HuH-7.5 (cell line): ENCODE measurements around the gene PADI4.

ENCODE experiments used
- DNase-seq: peaks from one replicate; pipeline ENCODE4 v3.0.0; 2011; ENCODE audit warnings: low spot score

PADI4 gene

GRCh38 chr1:17286646-17287045, 21.4 kb upstream of the PADI4 start:
- no peak for DNase-seq

DNA sequence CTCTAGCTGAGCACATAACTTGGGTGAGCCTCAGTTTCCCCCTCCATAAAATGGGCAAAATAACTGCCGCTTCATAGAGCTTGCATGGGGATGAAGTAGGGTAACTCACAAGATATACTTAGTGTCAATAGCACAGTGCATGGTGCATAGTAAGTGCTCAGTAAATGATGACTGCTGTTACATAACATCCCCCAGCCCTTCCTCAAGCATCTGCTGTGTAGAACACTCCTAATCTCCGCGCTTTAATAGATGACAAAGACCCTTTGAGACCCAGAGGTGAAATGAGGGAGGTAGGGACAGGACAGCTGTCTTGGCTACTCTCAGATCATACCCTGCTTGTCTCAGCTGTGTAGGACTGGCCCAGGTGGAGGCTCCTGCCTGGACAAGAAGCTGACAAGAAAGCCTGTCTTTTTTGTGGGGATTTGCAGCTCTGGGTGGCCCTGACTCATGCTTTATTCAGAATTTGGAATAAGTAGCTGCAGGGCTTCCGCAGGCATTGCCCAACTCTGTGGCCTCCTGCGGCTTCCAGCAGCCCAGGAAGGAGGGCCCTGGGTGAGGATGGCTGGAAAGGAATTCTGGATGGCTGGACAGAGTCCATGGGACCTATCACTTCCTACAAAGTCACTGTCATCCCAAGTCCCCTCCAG, 20.7 kb upstream of the PADI4 start:
- DNase-seq, result no peak

DNA sequence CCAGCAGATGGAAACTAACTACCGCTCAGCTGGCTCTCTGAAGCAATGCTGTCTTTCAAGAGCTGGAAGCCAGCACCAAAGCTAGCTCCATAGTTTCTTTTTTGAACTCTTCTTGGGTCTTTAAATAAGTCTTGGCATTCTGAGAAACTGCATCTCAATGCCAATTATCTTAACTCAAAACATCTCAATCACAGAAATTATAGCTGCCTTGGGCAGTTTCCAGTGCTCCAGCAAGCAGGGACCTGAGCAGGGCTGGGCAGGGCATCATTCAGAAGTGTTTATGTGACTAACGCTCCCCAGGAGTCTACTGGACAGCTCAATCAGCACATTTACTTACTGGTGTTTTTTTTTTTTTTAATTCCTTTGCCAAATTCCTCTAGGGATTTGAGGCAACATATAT, 18.3 kb upstream of the PADI4 start:
- no peak for DNase-seq

GRCh38 chr1:17290553-17290952, 17.4 kb upstream of the PADI4 start:
- no peak for DNase-seq

GRCh38 chr1:17292299-17293160, 15.5 kb upstream of the PADI4 start:
- DNase-seq, result no peak

GRCh38 chr1:17293681-17294425, 14.1 kb upstream of the PADI4 start:
- no peak for DNase-seq

DNA sequence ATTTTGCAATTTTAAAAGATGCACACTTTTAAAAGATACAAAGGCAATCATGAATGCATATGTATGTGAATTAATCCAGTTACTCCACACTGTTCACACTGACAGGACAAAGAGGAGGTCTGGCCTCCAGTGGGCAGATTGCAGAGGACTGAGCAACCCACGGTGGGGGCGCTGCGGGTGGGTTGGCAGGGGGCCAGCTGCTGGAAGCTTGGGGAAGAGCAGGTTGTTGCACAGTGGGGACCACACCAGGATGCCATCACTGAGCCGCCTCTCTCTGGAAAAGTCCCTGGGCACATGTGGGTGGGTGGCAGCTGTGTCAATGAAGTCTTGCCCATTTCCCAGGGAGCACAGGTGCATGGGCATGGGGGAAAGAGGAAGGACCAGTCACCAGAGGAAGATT, 12.7 kb upstream of the PADI4 start:
- no peak for DNase-seq

- no peak for DNase-seq
Measured at GRCh38 chr1:17296086-17296485, 11.9 kb upstream of the PADI4 start.

GRCh38 chr1:17297991-17298390, 10.0 kb upstream of the PADI4 start:
- no peak for DNase-seq

DNA sequence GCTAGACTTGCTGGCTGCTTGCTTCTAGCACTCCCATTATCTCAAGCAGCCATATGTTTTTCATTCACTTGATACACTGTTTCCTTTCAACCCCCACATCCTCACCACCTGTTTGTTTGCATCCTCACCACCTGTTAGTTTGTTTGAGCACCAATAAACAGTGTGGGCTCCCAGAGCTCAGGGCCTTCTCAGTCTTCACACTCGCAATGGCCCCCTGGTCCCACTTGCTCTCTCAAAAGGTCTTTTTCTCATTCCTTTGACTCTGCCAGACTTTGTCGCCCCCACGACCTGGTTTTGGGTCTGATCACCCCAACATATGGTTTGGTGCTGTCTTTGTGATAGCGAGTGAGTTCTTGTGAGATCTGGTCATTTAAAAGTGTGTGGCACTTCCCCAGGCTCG, 6.2 kb upstream of the PADI4 start:
- no peak for DNase-seq

GRCh38 chr1:17304151-17304825, 3.7 kb upstream of the PADI4 start:
- no peak for DNase-seq

DNA sequence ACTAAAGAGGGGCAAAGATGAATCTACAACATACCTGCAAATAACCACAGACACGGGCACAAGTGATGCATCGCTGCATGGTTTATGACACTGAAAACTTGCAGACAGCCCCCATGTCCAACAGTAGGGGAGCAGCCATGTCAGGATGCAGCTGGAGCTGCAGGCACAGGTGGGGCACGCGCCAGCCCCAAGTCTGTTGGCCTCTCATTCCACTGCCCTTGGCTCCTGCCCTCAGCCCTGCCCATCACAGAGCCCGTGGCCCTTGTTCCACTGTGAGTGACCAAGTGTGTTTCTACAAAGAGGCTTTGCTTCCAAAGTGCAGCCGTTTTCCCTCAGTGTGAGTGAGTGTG, 3.2 kb upstream of the PADI4 start:
- no peak for DNase-seq

DNA sequence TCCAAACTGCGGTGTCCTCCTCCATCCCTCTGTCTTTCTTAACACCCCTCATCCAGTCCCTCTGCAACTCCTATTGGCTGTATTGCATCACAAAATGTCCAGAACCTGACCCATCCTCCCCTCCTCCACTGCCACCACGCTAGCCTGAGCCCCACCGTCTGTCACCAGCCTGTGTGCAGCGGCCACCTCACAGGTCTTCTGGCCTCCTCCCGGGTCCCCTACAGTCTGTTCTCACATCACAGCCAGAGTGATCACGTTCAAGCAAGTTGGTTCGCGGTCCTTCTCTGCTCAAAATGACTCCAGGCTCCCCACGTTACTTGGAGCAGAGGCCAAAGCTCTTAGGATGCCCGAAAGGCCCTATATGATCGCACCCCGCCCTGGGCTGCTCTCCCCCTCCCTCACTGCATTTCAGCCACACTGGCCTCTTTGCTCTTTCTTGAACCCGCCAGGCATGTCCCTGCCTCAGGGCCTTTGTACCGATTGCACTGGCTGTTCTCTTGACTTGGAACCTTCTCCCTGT, 2.4 kb upstream of the PADI4 start:
- DNase-seq, result no peak

DNA sequence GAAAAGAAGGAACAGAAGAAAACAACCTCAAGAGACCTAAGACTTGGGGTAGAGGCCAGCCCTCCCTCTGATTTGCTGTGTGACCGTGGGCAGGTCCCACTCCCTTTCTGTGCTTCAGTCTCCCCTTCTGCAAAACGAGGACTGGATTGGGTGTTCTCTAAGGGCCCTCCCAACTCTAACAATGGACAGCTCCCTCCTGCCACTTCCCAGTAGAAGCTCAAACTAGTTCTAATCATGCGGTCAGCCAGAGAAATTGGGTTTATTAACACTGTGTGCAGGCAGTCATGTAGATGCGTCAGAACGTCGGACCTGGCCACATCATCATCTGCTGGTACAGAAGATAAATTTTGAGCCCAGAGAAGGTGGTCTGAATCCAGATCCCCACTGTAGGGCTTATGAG, 1.6 kb upstream of the PADI4 start:
- no peak for DNase-seq

GRCh38 chr1:17306921-17307320, 1.1 kb upstream of the PADI4 start:
- DNase-seq, result no peak

GRCh38 chr1:17307329-17307728, 668 bp upstream of the PADI4 start:
- no peak for DNase-seq

DNA sequence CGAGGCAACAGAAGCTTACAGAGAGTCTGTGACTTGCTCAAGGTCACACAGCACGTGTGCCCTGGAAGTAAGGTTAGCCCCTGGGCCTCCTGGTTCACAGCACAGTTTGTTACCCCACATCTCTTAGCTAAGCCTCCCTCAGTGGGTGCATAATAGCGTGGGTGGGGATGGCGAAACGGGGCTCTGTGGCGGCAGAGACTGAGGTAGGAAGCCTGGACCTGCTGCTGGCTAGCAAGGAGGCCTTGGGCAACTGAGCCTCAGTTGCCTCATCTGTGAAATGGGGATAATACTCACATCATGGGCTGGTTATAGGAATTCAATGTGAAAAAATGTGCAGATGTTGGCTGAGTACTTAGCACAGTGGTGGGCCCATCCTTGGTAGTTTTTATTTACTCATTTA, 596 bp downstream of the PADI4 start:
- DNase-seq, result no peak

DNA sequence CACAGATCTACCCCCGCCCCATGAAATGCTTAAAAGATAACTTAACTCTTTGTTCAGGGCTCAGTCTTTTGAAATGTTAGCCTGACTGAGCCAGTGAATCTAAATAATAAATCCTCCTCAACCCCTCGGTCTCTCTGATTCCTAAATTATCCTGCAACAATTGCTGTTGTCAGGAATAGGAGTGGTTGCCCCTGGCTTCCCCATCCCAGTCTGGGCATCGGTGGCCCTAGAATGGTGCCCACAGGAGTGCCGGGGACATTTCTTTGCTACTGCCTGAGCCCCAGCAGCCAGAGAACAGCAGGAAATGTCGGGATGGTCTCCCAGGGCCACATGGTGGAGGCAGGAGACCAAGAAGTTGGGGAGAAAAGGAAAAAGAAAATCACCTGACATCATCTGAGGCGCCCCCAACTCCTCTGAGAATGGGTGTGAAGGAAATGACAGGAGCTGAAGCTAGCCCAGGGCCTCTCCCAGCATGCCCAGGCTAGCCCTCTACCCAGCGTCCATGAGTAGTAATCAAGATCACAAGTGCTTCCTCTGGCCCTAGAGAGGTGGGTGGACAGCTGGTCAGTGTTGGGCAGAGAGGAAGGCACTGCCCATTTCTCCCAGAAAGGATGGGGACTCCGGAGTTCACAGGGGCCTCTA, 1.6 kb downstream of the PADI4 start:
- DNase-seq, result no peak

DNA sequence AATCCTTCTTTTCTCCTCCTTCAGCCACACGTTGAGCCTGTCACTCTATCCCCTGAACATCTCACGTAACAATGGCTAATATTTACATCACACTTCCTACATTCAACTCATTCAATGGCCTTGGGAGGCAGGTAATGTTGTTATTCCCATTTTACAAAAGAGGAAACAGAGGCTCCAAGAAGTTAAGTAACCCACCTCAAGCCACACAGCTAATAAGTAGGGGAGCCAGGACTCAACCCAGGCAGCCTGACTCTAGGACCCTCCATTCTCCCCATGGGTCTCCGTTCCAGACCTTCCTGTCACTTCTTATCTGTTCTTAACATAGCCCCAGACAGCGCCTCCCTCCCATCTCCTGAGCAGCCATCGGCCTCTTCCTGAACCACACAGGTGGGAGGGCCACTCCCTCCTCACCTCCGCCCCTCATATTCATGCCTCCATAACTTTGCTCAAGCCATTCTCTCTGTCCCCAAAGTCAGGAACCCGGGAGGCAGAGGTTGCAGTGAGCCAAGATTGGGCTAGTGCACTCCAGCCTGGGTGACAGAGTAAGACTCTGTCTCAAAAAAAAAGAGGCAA, 2.2 kb downstream of the PADI4 start:
- no peak for DNase-seq

DNA sequence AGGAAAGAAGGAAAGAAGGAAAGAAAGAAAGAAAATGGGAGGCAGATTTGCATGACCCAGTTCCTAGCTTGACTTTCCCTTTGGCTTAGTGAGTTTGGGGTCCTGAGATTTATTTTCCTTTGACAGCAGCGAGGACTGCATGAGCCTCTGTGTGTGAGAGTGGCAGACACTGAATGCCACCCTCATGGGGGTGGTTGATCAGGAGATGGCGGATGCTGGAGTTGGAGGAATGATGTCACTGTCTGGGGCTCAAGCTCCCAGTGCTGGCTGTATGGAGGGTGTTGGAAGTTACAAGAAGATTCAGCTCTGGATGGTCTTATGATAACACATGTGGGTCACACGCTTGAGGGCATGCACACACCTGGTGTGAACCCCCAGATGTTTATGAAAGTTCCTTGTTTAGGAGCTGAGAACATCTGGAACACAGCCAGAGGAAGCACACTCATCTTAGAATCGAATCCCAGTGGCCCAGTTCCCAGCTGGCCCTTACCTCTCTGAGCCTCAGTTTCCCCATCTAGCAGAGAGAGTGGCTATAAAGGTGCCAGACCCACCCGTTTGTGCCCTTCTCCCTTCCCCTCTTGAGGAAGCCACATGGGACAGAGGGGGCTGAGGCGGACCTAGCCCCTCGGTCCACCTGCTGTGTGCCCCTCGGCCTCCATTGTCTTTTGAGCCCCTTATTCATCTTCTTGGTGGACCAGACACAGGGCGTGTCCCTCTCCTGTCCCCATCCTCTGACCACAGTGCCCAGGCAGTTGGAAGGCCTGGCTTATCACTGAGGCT, 5.7 kb downstream of the PADI4 start:
- DNase-seq, result no peak

GRCh38 chr1:17314491-17314971, 6.5 kb downstream of the PADI4 start:
- DNase-seq, result no peak
